Liver (tissue), 3 donors: ENCODE measurements around the gene PARVB.

ENCODE experiments used
- CTCF ChIP-seq: fragments of 150-350 bp; IDR thresholded peaks from 2 replicates; pipeline ENCODE4 v1.5.1; 2017; ENCODE audit warnings: improper control_type of control experiment, low read depth, low read length; ENCODE audit not compliant: missing input control
- JUND ChIP-seq, 2 donors: IDR thresholded peaks; 2 replicates each; pipeline ENCODE4 v1.6.1; 2016; ENCODE audit warnings: antibody characterized with exemption in 2 of 2
- MAX ChIP-seq: IDR thresholded peaks from 2 replicates; pipeline ENCODE4 v1.6.1; 2016; ENCODE audit warnings: antibody characterized with exemption
- donor health status: healthy.
- donor health status: healthy.

GRCh38 chr22:44001521-44001920, 22.6 kb upstream of the PARVB start:
- TF ChIP-seq CTCF (no peak), MAX (no peak), JUND (IDR thresholded peaks at IDR 0.05) (no peak)
